ENCODE measurements around the gene GGN. TPM values are rescaled to one million over a fixed set of nuclear protein-coding genes. Genes with fewer than 3 reads are reported as not detected.

Gene GGN
- total and polyA plus RNA-seq, 9 of the 15 experiments (the other 6 are each of a cell fraction or from before 2014, with no cell fraction given): 0.15 to 0.33 TPM; not detected in 7

DNA sequence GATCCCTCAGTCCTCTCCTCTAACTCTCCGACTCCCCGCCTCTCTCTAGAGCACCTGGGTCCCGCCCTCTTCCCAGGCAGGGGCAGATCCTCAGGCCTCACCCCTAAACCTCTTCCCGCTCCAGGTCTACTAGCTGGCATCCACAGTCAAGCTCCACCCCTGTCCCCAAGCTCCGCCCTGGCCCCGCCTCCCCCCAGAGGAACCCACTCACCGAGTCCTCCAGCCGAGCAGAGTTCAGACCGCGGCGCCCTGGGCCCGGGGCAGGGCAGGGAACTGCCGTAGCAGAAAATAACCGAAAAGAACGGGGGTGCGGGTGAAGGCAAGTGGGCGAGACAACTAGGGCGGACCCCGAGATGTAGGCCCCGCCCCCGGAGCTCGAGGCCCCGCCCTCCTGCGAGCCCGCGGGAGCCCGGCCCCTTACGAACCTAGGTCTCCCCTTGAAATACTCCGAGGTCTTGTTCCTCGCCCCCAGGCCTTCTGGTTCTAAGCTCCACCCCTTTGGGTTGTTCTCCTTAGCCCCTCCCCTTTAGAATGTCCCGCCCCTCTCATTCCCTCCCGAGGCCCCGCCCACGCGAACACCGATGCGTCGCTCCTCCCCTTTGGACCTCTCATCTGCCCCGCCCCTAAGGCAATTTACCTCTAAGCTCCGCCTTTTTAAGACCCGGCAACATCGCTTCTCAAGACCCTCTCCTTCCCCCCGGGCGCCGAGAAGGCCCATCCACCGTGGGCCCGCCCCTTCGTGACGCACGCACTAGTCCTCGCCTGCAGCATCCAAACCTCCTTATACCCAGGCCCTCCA, at the start of gene GGN (continued):
- TF ChIP-seq, protein P1, sequence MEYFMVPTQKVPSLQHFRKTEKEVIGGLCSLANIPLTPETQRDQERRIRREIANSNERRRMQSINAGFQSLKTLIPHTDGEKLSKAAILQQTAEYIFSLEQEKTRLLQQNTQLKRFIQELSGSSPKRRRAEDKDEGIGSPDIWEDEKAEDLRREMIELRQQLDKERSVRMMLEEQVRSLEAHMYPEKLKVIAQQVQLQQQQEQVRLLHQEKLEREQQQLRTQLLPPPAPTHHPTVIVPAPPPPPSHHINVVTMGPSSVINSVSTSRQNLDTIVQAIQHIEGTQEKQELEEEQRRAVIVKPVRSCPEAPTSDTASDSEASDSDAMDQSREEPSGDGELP (CRISPR knock-in tag; IDR thresholded peaks at IDR 0.05; ENCODE audit: borderline replicate concordance): peak; percentile 22; the same call in 1 of the 2 replicates
- TF ChIP-seq, protein P2, sequence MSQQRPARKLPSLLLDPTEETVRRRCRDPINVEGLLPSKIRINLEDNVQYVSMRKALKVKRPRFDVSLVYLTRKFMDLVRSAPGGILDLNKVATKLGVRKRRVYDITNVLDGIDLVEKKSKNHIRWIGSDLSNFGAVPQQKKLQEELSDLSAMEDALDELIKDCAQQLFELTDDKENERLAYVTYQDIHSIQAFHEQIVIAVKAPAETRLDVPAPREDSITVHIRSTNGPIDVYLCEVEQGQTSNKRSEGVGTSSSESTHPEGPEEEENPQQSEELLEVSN (IDR thresholded peaks at IDR 0.05; ENCODE audit: borderline replicate concordance in 1 of 2, extremely low read depth in 1 of 2, insufficient read depth in 1 of 2, insufficient read length in 1 of 2, low read depth in 1 of 2, low read length in 1 of 2, poor library complexity in 1 of 2, severe bottlenecking in 1 of 2): peak in 1 of 2 experiments; percentile 40
- TF ChIP-seq PHF8 (IDR thresholded peaks at IDR 0.05; ENCODE audit: borderline replicate concordance, low read length): peak; percentile 52; the same call in 1 of the 2 replicates
- TF ChIP-seq HMGN3 (IDR thresholded peaks at IDR 0.05; ENCODE audit: borderline replicate concordance, extremely low read depth, insufficient read length, low read depth, low read length): peak; percentile 68
- TF ChIP-seq SNIP1 (IDR thresholded peaks at IDR 0.05; ENCODE audit: low read depth): no peak
- TF ChIP-seq SAFB (IDR thresholded peaks at IDR 0.05; ENCODE audit: borderline replicate concordance, low read depth, low read length): no peak
- TF ChIP-seq, protein P3, sequence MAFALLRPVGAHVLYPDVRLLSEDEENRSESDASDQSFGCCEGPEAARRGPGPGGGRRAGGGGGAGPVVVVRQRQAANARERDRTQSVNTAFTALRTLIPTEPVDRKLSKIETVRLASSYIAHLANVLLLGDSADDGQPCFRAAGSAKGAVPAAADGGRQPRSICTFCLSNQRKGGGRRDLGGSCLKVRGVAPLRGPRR (CRISPR knock-in tag; IDR thresholded peaks at IDR 0.05): no peak
- 0 out of 2 replicates have a peak, but pooled peaks have one; percentile 2 for TF ChIP-seq TAL1 (IDR thresholded peaks at IDR 0.05)
- peak; percentile 73 for TF ChIP-seq POLR2G (IDR thresholded peaks at IDR 0.05; ENCODE audit: low read depth, low read length)
- TF ChIP-seq CREM (IDR thresholded peaks at IDR 0.05; ENCODE audit: low read depth): peak; percentile 45; the same call in 1 of the 2 replicates
- TF ChIP-seq NFXL1 (CRISPR knock-in tag; IDR thresholded peaks at IDR 0.05): no peak
- TF ChIP-seq SRF (CRISPR knock-in tag; IDR thresholded peaks at IDR 0.05): peak in 1 of 2 experiments; percentile 24; a peak in 1 of 4 replicates
- TF ChIP-seq, protein P4, sequence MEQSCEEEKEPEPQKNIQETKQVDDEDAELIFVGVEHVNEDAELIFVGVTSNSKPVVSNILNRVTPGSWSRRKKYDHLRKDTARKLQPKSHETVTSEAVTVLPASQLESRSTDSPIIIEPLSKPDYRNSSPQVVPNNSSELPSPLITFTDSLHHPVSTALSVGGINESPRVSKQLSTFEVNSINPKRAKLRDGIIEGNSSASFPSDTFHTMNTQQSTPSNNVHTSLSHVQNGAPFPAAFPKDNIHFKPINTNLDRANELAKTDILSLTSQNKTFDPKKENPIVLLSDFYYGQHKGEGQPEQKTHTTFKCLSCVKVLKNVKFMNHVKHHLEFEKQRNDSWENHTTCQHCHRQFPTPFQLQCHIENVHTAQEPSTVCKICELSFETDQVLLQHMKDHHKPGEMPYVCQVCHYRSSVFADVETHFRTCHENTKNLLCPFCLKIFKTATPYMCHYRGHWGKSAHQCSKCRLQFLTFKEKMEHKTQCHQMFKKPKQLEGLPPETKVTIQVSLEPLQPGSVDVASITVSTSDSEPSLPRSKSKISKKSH (CRISPR knock-in tag; IDR thresholded peaks at IDR 0.05): no peak
- 0 out of 2 replicates have a peak, but pooled peaks have one; percentile 43 for TF ChIP-seq SUPT5H (IDR thresholded peaks at IDR 0.05)
- TF ChIP-seq BRD4 (IDR thresholded peaks at IDR 0.05): no peak
- TF ChIP-seq, protein P5, sequence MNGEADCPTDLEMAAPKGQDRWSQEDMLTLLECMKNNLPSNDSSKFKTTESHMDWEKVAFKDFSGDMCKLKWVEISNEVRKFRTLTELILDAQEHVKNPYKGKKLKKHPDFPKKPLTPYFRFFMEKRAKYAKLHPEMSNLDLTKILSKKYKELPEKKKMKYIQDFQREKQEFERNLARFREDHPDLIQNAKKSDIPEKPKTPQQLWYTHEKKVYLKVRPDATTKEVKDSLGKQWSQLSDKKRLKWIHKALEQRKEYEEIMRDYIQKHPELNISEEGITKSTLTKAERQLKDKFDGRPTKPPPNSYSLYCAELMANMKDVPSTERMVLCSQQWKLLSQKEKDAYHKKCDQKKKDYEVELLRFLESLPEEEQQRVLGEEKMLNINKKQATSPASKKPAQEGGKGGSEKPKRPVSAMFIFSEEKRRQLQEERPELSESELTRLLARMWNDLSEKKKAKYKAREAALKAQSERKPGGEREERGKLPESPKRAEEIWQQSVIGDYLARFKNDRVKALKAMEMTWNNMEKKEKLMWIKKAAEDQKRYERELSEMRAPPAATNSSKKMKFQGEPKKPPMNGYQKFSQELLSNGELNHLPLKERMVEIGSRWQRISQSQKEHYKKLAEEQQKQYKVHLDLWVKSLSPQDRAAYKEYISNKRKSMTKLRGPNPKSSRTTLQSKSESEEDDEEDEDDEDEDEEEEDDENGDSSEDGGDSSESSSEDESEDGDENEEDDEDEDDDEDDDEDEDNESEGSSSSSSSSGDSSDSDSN (IDR thresholded peaks at IDR 0.05; ENCODE audit: borderline replicate concordance in 1 of 2, low read depth in 2 of 2, low read length in 2 of 2): 0 out of 4 replicates have a peak, but pooled peaks of 1 of the 2 experiments have one; percentile 29
- peak; percentile 60 for TF ChIP-seq SP1 (CRISPR knock-in tag; IDR thresholded peaks at IDR 0.05)
- TF ChIP-seq, protein P6, sequence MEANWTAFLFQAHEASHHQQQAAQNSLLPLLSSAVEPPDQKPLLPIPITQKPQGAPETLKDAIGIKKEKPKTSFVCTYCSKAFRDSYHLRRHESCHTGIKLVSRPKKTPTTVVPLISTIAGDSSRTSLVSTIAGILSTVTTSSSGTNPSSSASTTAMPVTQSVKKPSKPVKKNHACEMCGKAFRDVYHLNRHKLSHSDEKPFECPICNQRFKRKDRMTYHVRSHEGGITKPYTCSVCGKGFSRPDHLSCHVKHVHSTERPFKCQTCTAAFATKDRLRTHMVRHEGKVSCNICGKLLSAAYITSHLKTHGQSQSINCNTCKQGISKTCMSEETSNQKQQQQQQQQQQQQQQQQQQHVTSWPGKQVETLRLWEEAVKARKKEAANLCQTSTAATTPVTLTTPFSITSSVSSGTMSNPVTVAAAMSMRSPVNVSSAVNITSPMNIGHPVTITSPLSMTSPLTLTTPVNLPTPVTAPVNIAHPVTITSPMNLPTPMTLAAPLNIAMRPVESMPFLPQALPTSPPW (CRISPR knock-in tag; IDR thresholded peaks at IDR 0.05): peak; percentile 70

Measured in K562 (cell line).